Muscle of back (tissue), 11 donors: ENCODE results near the gene NHSL1. TPM values are rescaled to one million over a fixed set of nuclear protein-coding genes. Genes with fewer than 3 reads are reported as not detected.

Experiments used
- DNase-seq, 3 donors: peaks; one replicate each; pipeline versions ENCODE4 v3.0.0 to v3.0.0-alpha.2; 2013
- polyA plus RNA-seq, 10 donors: library from polyadenylated mRNA; unstranded; fragments of 120-200 nt; gene quantifications; one replicate each; pipeline ENCODE4 v1.2.1, GENCODE V29; 2013; ENCODE audit not compliant: insufficient read length in 10 of 10

The NHSL1 gene
- polyA plus RNA-seq, 10 donors, result 20.1 to 34.1 (median 23.9) TPM

DNA sequence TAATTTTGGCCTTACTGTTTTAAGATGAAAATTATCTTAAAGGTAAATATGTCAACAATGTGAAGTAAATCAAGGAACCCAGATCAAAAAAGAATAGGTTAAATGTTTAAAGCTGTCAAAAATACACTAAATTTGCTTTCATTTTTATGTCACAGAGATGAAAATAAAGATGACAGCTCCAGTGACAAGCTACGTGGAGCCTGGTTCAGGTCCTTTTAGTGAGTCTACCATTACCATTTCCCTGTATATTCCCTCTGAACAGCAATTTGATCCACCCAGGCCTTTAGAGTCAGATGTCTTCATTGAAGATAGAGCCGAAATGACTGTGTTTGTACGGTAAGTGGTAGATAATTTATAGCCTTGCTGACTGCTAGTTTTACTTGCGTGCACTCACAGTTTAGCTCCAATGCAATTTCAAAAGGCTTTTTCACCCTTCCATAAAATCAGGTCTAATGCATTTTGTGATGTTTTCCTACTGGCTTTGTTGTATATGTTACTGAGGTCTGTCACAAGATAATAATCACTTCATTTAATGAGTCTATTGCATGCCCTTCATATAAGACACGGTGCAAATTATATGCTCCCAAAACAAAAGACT, 93.4 kb downstream of the NHSL1 start:
- no peak for DNase-seq

DNA sequence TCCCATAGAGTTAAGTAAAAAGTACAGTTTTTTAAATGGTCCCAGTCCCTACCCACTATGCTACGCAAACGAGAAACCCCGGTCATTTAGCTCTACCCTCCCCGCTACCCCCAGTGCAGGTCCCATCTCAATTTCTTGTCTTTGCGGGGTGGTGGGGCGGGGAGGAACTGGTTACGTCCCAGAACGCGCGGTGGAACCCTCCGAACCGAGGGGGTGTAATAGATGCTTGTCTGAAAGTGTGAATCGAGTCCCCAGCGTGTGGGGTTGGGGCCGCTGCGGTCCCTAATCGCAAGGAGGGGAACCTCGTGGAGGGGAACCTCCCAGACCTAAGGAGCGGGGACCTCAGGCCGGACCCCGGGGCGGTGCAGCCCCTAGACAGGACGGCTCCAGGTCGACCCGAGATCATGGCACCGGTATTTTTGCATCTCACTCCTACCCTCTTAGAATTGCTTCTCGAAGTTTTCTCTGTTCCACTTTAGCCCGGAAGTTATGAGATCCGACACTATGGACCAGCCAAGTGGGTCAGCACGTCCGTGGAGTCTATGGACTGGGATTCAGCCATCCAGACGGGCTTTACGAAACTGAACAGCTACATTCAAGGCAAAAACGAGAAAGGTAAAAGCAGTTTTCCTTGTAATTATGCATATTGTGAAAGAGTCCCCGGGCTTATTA, 94.5 kb downstream of the NHSL1 start:
- peak in 2 of 3 donors; percentile 22 to 73 for DNase-seq

DNA sequence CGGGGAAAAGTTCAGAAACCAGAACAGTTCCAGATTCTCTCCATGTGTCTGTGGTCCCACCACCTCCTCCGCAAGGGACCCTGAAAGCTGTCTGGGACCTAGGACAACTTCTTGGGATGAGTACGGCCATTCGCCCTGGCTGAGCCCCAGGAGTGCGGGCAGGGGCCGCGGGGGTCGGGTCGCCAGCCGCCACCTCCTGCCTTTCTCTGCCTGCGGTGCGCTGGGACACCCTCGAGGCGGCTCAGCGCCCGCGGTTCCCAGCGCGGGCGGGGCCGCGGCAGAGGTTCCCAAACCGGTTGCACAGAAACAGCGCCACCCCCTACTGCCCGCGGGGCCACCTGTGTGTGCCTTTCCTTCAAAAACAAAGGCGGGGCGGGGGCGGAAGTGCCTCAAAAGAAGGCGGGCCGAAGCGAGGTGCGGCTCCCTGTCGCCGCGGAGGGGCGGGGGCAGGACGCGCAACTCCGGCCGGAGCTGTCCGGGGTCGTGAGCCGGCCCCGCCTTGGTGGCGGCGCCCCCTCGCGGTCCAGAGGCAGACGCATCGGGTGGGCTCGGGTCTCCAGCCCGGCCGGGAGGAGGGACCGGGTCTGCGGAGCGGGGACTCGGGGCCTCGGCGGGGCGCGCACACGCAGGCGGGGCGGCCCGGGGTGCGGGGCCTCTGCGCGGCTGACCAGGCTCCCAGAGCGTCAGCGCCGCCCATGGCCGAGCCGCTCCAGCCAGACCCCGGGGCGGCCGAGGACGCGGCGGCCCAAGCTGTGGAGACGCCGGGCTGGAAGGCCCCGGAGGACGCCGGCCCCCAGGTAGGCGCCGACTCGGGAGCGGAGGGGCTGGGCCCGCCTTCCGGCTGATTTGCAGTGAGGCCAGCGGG, 95.3 kb downstream of the NHSL1 start, which contains the start of gene HEBP2:
Gene HEBP2, plus strand, starts transcription at position 423 of the 865 bp plus-strand sequence. Its CDS starts 273 bp downstream, at position 696.
- peak; percentile 80 to 94 (median 89) for DNase-seq

DNA sequence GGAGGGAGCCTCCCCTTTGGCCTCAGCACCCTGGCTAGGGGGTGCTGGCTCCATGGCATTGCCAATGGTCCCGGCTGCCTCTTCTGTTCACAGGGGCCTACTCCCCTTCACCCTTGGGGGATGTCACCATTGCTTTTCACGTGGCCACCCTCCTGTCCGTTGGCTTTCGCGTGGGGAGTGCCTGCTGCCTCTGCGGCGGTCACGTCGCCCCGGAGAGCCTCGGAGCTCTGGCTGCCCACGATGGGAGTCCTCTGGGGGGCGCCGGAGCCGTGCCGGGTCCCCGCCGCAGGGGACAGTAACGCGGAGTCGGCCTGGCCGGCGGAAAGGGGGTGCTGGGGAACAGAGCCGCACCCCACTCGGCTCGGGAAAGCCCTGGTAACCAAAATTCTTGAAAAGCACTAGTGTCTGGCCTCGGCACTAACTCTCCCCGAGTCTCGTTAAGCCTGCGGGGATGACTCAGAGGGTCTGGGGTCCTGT, 95.9 kb downstream of the NHSL1 start:
- peak; percentile 19 to 64 (median 26) for DNase-seq

DNA sequence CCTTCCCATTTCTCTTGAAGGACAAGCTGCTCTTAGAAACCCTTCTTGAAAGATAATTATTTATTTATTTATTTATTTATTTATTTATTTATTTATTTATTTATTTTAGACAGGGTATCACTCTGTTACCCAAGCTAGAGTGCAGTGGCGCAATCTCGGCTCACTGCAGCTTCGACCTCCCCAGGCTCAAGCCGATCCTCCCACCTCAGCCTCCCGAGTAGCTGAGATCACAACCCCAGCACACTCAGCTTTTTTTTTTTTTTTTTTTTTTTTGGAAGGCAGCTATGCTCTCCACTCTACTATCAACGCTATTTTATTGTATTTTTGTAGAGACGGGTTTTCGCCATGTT, 96.5 kb downstream of the NHSL1 start:
- DNase-seq, result no peak

DNA sequence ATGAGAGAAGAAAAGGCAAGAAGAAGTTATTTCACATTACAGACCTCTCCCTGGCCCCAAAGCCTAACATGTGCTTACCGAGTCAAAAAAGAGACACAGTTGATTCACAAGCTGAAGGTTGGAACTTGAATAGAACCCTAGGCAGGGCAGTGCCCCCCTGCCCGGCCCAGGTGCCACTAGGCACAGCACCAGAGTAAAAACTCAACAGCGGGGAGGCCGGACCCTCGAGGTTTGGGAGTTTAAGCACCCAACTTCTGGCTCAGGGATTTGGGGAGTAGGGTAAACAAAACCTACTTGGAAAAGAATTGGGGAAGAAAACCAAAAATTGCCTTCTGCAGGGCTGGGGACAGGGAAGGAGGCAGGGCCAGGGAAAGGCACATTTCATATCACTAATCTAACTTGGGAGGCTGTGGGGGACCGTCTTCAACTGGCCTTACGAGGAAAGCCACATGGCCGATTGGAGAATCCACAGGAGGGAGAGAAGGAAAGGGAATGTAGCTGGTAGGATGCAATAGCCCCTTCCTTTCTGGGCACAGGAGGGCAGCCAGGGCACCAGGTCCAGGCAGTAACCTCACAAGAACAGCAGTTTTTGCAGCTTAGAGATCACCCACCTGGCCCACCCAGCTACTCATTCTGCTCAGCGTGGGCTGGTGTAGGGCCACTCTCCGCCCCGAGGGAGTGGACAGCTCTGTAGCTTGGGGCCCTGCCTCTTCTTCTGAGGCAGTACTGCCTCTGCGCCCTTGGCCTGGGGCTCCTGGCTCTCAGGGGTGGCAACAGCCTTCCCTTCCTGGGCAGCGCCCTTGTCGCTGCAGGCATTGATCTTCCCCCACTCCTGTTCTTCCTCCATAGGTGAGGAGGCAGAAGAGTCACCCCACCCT, 97.1 kb downstream of the NHSL1 start:
- no peak for DNase-seq

DNA sequence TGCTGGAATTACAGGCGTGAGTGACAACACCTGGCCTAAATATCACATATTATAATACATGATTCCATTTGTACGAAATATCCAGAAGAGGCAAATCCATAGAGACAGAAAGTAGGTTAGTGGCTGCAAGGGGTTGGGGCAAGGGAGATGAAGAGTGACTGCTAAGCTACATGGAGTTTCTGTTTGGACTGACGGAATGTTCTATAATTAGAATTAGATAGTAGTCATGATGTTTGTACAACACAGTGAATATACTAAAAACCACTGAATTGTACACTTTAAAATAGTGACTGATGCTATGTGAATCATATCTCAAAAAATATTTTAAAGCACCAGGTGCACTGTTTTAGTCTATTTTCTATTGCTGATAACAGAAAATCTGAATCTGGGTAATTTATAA, 99.0 kb downstream of the NHSL1 start:
- no peak for DNase-seq

DNA sequence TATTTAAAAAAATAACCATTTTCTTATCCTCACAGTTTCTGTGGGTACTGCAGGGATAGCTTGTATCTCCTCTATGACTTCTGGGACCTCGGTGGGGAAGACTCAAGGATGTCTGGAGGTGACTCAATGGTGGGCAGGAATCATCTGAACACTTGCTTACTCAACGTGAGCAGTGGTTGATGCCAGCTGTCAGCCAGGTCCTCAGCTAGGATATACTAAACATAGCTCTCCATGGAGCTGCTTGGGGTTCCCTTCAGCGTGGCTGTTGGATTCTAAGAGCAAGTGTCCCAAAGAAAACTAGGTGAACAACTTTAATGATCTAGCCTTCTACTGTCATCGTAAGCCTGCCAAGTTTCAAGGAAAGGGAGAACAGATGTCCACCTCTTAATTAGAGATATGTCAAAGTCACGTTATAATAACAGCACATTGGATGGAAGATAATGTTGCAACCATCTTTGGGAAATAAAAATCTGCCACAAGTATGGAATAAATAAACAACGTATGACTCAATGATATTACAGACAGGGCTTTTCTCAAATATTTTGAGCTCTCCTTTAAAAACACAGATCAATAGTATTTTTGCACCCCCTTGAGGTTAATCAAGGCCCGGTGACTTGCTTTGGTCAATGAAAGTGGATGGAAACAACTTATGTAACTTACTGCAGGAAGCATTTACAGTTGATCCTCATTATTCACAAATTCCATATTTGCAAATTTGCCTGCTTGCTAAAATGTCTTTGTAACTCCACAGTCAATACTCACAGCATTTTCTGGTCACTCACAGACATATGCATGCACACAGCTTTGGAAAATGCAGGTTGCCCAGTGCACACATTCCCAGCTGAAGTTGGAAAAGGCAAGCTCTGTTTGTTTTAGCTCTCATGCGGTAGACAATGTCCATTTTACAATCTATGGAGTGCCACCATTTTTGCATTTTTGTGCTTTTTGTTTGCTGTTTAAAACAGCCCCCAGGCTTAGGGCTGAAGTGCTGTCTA, 101.9 kb downstream of the NHSL1 start:
- no peak for DNase-seq

DNA sequence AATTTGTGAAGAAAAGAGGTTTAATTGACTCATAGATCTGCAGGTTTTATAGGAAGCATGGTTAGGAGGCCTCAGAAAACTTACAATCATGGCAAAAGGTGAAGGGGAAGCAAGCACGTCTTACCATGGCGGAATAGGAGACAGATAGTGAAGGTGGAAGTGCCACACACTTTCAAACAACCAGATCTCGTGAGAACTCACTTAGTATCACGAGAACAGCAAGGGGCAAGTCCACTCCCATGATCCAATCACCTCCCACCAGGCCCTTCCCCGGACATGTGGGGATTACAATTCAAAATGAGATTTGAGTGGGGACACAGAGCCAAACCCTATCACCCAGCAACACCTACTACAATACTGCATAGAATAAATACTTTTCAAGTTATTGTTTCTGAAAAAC, 102.6 kb downstream of the NHSL1 start:
- DNase-seq, result no peak

DNA sequence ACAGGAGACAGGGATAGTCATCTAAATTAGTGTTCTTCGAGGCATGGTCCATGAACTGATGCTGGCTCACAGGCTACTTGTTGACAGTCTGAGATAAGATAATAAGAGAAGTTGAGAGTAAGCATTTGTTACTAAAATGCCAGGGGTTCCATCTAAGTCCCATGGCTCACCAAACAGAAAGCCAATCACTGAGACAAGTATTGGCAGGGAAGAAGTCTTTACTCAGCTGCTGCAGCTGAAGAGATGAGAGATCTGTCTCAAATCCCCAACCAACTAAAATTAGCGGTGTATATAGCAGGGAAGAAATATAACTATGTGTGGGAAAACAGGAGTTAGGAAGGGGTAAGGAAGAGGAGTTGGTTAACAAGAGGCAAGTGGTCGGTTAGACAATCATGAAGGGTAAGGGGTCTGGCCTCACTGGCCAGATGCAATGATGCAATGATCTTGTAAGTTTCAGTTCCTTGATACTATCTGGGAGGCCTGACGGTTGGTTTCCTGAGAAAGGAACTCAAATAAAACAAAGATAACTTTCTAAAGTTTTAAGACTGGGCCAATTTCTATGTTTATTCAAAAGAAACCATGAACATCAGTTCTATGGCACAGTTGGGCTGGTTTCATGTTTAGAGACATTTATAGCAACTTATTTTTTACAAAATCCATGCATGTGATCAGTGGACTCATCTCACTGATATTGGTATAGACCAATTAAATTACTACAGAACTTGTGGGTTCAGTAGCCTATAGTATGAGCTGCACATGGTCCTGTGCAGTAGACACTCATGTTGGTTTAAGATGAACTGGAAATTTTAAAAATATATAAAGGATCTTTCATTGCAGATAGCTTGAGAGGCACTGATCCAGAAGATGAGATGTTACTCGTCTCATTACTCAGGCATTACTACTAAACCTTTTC, 105.2 kb downstream of the NHSL1 start:
- no peak for DNase-seq

DNA sequence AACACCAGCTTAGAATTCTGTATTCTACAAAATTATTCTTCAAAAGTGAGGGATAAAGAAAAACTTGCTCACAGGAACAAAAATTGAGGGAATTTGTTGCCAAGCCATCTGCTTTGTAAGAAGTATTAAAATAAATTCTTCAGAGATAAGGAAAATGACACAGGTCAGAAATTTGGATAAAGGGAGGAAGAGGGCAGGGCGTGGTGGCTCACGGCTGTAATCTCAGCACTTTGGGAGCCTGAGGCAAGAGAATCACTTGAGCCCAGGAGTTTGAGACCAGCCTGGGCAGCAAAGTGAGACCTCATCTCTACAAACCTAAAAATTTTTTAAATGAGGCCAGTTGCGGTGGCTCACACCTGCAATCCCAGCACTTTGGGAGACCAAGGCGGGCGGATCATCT, 109.7 kb downstream of the NHSL1 start:
- DNase-seq, result no peak

DNA sequence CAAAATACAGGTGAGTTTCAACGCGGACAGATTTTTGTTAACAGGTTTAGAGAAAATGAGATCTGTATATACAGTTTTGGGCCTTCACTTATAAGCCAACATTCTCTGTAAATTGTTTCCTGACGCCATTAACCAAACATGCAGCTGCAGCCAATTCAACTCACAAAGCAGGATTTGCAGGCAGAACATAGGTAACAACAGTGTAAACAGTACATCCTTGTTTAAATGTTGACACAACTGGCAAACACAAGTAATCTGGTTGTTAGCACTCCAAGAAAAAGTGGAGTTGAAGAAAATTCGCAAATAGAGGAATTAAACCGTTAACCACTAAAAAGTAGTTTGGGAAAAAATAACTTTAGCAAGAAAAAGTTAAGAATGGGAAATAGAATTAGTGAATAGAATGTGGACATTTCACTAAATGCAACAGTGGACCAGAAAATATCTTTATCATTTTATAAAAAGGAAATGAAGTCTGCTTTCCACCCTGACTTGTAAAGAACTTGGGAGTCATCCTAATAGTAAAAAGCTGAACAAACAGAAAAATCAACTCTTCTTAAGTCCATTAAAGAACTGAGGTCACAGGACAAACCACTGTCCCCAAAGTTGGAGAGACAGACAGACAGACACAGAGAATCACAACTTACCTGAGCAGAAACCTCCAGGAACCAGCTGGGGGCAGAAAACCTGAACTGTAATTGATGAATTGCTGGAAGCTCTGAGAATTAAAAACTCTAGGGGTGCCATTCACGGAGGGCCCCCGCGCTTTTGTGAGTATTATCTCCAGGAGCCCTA, 111.5 kb downstream of the NHSL1 start:
- no peak for DNase-seq

DNA sequence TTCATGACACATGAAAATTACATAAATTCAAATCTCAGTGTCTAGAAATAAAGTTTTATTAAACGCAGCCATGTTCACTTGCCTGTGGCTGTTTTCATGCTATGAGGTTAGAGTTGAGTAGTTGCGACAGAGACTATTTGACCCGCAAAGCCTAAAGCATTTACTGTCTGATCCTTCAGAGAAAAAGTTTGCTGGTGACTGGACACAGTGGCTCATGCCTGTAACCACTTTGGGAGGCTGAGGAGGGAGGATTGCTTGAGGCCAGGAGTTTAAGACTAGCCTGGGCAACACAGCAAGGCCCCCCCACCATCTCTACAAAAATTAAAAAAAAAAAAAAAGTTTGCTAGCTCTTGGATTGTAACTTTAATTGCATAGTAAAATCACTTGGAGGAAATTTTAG, 112.4 kb downstream of the NHSL1 start:
- DNase-seq, result no peak

DNA sequence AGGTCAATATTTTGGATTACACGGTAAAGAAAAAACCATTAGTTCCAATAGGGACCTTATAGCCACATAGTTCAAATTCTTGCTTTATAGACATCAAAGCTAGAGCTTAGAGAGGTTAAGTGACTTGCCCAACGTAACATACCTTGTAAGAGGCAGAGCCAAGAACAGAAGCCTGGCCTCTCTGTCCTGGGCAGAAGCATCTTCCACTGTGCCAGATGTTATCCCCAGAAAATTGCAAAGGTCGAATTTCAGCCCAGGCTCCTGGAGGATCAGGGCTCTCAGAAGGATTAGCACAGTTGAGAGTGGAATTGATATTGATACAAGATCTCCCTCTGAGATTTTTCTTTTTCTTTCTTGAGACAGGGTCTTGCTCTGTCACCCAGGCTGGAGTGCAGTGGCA, 115.5 kb downstream of the NHSL1 start:
- DNase-seq, result no peak

DNA sequence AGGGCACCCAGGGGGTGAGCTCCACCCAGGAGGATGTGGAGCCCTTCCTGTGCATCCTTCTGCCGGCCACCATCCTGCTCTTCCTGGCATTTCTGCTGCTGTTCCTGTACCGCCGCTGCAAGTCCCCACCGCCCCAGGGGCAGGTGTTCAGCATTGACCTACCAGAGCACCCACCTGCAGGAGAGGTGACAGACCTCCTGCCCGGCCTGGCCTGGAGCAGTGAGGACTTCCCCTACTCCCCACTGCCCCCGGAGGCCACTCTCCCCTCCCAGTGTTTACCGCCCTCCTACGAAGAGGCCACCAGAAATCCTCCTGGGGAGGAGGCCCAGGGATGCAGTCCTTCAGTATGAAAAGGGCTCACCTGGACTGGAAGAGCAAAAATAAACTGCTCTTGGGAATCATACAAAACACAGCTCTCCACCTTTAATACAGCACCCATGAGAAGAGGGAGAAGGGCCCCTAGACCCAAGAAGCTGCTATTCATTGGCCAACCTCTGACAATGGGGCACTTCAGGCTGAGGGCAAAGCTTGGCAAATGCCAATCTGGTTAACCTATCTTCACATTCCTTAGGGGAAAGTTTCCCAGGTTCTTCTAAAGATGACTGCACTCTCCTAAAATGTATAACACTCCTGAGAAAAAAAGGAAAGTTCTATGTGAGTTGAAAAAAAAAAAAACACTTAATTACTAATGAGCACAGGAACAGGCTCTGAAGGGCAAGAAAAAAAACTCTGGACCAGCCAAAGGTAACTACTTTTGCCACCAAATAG, 116.6 kb downstream of the NHSL1 start:
- no peak for DNase-seq

DNA sequence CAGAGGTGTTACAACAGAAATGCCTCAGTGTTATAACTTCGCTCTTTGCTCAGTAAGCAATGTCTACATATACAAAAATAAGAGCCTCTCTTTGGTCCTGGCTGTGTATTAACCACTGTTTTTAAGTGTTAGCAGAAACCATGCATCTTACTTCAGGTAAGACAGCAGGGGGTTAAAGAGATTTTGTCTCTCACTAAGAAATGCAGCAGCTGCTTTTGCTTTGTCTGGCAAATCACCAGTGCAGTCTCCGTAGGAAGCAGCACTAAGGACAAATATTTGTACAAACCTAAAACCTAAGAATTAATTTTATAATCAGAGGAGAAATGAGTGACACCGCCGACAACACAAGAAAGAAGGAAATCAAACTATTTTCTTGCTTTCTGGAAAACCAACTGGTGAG, 120.8 kb downstream of the NHSL1 start:
- DNase-seq, result no peak

DNA sequence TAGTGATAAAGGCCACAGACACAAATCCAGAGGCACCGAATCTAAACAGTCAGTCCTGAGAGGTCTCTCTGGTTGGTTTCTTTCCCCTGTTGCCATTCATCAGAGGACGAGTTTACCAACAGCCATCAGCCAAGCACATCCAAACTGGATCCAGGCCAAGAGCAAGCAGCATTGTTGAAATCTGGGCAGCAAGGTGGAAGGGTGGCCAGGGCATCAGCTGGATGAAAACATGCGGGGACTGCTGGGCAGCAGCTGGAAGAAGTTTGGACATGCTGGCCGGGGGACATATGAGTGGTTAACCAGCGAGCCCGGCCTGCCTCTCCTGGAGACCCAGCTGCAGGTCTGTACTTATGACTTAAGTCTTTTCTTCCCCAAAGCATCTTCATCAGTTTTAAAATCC, 121.5 kb downstream of the NHSL1 start, which contains the start of gene SMIM28:
Gene SMIM28, plus strand, starts transcription at position 62 of the 400 bp plus-strand sequence. Its CDS starts 168 bp downstream, at position 230.
- no peak for DNase-seq
